Choroid plexus epithelial cell (primary cell): ENCODE results near the gene SRRM5.

Experiments
- DNase-seq: peaks from one replicate; pipeline ENCODE4 v3.0.0-alpha.2; 2010; ENCODE audit warnings: low read depth
- H3K4me3 ChIP-seq: 2 replicates; pipeline ENCODE4 v1.5.1; 2011; ENCODE audit warnings: low read depth, mild to moderate bottlenecking, control low read depth, low read length, moderate library complexity
- TF ChIP-seq, protein P1 (sequence below): conservative IDR thresholded peaks from 2 replicates; pipeline ENCODE4 v1.5.1; 2011; ENCODE audit warnings: low read depth, mild to moderate bottlenecking, control low read depth, inconsistent platforms, low read length, moderate library complexity

SRRM5 gene

DNA sequence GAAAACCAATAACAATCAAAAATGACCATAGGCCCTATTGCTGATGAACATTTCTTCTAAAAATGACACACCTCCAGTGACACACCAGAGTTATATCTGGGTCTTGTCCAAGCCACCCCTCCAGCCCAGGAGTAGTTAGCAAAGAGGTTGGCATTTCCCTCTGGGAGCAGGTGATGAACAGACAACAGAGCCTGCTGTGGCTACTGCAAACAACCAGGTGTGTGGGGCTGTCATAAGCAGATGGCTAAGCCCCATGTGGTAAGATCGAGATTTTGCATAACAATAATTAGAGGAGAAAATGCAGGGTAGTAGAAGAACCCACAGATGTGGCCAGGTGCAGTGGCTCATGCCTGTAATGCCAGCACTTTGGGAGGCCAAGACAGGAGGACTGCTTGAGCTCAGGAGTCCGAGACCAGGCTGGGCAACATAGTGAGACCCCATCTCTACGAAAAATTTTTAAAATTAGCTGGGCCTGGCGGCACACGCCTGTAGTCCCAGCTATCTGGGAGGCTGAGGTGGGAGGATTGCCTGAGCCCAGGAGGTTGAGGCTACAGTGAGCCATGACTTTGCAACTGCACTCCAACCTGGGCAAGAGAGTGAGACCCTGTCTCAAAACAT, 41.6 kb upstream of the SRRM5 start:
- no peak overlapping the region for H3K4me3 ChIP-seq
- no peak for DNase-seq
- TF ChIP-seq, protein P1, sequence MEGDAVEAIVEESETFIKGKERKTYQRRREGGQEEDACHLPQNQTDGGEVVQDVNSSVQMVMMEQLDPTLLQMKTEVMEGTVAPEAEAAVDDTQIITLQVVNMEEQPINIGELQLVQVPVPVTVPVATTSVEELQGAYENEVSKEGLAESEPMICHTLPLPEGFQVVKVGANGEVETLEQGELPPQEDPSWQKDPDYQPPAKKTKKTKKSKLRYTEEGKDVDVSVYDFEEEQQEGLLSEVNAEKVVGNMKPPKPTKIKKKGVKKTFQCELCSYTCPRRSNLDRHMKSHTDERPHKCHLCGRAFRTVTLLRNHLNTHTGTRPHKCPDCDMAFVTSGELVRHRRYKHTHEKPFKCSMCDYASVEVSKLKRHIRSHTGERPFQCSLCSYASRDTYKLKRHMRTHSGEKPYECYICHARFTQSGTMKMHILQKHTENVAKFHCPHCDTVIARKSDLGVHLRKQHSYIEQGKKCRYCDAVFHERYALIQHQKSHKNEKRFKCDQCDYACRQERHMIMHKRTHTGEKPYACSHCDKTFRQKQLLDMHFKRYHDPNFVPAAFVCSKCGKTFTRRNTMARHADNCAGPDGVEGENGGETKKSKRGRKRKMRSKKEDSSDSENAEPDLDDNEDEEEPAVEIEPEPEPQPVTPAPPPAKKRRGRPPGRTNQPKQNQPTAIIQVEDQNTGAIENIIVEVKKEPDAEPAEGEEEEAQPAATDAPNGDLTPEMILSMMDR = no peak

DNA sequence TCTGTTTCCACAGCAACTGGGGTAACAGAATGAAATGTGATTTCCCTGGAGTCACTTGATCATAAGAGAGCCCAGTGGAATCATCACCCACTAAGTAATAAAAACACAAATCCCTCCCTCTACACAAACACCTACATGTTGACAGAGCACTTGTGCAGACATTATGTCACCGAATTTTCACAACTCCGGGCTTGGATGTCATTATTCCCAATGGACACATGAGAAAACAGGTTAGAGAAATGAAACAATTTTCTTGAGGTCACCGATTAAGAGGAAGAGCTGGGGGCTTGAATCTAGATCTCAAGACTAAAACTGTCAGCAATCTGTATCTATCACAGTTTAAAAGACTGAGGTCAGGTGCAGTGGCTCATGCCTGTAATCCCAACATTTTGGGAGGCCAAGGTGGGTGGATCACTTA, 39.7 kb upstream of the SRRM5 start:
- no peak for DNase-seq
- TF ChIP-seq, protein P1 = no peak
- no peak overlapping the region for H3K4me3 ChIP-seq

DNA sequence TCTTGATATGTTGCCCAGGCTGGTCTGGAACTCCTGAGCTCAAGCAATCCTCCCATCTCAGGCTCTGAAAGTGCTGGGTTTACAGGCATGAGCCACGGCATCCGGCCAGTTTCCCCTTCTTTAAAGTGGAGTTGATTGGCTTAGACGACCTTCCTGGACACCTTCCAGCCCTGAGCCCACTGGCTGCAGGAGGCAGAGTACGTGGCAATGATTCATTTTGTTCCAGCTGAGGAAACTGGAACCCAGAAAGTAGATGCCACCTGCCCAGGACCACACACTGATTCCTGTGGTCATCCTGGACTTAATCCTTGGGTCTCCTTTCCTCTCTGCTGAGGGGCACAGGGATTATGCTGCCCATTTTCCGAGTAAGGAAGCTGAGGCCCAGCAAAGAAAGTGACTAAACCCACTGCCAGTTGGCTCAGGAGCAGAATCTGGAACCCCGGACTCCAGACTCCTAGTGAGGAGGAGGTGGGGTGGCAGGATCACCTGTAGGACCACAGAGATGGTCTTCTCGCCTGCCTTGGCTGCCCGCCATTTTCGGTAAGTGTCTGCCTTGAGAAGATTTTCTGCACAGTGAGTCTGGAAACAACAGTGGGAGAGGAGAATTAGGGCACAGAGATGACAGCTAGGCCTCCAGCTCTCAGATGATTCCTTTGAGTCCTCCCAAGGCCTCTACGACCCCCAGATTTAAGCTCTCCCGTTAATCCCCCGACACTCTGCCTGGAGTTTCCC, 37.3 kb upstream of the SRRM5 start:
- TF ChIP-seq, protein P1 = no peak
- peak; percentile 39 for DNase-seq

DNA sequence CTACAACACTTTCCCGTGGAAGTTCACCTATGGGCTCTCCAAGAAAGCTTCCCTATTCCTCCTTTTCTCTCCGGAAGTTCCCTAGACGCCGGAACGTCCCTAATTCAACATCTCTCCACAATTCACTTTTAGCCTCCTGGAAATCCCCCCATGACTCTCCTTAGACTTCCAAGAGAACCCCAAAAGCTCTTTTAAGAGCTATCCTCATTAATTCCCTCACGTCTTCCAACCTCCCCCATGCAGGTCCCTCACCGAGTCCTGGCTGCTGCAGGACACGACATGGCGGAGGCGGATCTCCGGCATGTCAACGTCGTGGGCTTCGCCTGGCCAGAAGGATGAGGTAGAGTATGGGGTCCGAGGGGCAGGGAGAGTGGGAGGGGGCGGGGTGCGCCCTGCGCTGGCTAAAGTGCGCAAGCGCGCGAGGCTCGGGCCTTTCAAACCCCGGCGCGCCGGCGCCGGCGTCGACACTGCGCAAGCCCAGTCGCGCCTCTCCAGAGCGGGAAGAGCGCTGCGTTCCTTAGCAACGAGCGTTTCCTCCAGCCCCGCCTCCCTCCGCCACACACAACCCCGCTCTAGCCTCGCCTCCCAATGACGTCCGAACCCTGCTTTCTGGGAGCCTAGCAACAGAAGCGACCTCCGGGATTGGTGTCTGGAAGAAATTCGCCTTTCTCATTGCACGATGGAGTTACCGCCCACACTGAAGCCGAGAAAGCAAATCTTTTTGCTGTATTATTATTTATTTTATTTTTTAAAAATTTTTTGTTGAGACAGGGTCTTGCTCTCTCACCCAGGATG, 36.5 kb upstream of the SRRM5 start, which contains the start of the genes PINLYP and XRCC1:
PINLYP (plus strand) TSS at position 646 of the 795 bp plus-strand sequence. CDS start 1,391 bp downstream, outside the sequence.
XRCC1 (minus strand) TSS at position 372 of the 795 bp plus-strand sequence; CDS start at position 303, 69 bp downstream.
- peak within 1 kb of the TSS; percentile 91 for H3K4me3 ChIP-seq
- DNase-seq = peak; percentile 99
- TF ChIP-seq, protein P1 = no peak

More for the DNA sequence above, 37.3 kb upstream of the SRRM5 start:
- peak overlapping the region; percentile 91 for H3K4me3 ChIP-seq

DNA sequence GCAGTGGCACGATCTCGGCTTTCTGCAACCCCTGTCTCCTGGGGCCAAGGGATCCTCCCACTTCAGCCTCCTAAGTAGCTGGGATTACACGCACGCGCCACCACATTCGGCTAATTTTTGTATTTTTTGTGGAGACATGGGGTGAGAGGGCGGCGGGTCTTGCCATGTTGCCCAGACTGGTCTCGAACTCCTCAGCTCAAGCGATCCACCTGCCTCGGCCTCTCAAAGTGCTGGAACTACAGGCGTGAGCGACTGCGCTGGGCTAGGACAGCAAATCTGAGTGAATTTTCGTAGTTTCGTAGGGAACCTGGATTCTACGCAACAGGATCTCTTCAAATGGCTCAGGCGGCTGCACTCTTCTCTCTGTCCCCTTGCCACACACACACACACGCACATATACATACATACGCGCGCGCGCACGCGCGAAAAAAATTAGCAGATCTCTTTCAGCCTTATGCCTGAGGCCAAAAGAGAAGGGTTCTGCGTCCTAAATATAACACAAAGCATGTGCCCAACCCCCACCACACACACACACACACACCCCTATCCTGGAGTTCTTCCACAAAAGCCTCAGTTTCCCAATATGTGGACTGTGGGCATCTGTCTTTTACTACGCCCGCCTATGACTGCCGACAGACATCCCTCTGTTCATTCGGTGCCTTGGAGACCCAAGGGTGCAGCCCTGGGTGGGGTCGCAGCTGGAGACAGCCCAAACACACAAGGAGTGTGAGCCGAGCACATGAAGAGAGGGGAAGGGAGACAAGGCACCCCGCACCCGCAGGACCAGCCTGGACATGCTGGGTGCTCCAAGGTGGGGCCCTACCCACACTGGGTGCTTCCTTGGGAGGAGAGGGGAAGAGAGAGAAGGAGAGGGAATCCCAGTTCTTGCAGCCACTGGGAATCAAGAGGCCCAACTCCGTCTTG, 35.7 kb upstream of the SRRM5 start:
- H3K4me3 ChIP-seq = peak overlapping the region; percentile 52
- TF ChIP-seq, protein P1 = no peak
- DNase-seq = no peak

DNA sequence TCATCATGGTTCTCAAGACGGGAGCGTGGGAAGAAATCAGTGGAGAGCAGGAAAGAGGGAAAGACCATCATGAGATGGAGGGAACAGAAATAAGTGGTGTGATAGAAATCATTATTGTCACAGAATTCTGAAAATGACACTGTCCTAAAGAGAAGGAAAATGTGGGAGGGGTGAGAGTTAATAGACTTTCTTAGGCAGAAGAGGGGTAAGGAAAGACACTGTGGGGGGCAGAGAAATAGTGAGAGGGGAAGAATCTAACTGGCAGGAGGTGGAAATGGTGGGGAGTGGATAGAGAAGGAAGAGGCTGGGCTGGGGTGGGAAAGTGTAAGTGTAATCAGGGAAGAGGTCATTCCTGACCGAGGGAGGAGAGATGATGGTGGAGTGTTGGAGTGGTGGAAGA, 33.1 kb upstream of the SRRM5 start:
- TF ChIP-seq, protein P1 = no peak
- DNase-seq = no peak
- H3K4me3 ChIP-seq = no peak overlapping the region
